Ectodermal cell (in vitro differentiated cells): Measurements from ENCODE around the gene PRKAG1.

ENCODE experiments used
- H3K27ac ChIP-seq: 2 replicates; pipeline ENCODE4 v1.7.0; 2013; ENCODE audit warnings: mild to moderate bottlenecking, low read depth, low read length; ENCODE audit not compliant: insufficient read depth, poor library complexity, severe bottlenecking
- H3K27me3 ChIP-seq: 2 replicates; pipeline ENCODE4 v1.7.0; 2013; ENCODE audit warnings: mild to moderate bottlenecking, low read length; ENCODE audit not compliant: insufficient read depth, control insufficient read depth, poor library complexity, severe bottlenecking
- H3K36me3 ChIP-seq: one replicate; pipeline ENCODE4 v1.7.0; 2013; ENCODE audit warnings: low read length; ENCODE audit not compliant: control insufficient read depth, insufficient read depth
- H3K4me1 ChIP-seq: one replicate; pipeline ENCODE4 v1.7.0; 2013; ENCODE audit warnings: low read length; ENCODE audit not compliant: control insufficient read depth, insufficient read depth
- H3K4me3 ChIP-seq: 2 replicates; pipeline ENCODE4 v1.7.0; 2013; ENCODE audit warnings: low read depth, low read length, control low read depth; ENCODE audit not compliant: insufficient read depth
- H3K9me3 ChIP-seq: 2 replicates; pipeline ENCODE4 v1.7.0; 2013; ENCODE audit warnings: mild to moderate bottlenecking, low read length, moderate library complexity; ENCODE audit not compliant: control insufficient read depth
- WGBS, 2 experiments: methylation state at CpG; one replicate each; pipeline ENCODE4 v1.1.7; 2013; ENCODE audit warnings: missing lambda C conversion rate in 2 of 2; 5-methylcytosine and 5-hydroxymethylcytosine counted together

PRKAG1 gene

DNA sequence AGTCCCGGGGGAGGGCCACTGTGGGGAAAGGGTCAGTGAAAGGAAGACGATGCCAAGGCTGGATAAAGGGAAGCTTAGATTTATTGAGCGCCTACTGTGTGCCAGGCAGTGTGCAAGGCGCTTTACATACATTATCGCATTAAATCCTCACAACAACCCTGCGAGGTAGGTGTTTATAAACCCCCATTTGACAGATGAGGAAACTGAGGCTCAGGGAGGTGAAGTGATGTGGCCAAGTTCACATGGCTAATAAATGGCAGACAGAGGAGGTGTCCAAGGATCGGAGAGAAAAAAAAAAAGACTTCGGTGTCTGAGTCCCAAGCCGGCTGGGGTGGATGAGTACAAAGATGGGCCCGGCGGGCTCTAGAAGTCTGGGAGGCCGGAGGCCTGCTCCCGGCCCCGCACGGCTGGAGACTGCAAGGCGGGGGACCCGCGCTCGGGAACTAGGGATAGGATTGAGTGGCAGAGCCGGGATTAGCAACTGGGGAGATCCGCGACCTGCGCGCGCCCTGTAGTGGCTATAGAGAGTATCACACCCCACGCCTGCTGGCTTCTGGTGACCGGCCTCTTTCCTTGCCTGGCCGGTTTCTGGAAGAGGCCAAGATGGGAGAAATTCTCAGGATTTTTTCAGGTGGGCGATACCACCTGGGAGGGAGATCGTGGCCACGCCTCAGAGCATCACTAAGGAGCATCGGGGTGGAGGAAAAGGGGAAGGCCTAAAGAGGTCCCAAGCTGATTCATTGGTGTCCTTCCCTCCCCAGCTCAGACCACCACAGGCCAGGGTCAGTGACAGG is 23.3 kb downstream of the PRKAG1 start:
- Histone ChIP-seq H3K27ac (no peak overlapping the region), H3K9me3 (no peaks in the 10 kb centered on the region), H3K27me3 (peaks cover 84% of the 10 kb centered on the region), H3K4me1 (peaks cover 32% of the 10 kb centered on the region), H3K4me3 (no peak overlapping the region), H3K36me3 (no peaks in the 10 kb centered on the region)
- whole genome bisulfite sequencing, 2 experiments = 9 to 10% methylated on average over 31 to 32 of the region's 32 CpGs

DNA sequence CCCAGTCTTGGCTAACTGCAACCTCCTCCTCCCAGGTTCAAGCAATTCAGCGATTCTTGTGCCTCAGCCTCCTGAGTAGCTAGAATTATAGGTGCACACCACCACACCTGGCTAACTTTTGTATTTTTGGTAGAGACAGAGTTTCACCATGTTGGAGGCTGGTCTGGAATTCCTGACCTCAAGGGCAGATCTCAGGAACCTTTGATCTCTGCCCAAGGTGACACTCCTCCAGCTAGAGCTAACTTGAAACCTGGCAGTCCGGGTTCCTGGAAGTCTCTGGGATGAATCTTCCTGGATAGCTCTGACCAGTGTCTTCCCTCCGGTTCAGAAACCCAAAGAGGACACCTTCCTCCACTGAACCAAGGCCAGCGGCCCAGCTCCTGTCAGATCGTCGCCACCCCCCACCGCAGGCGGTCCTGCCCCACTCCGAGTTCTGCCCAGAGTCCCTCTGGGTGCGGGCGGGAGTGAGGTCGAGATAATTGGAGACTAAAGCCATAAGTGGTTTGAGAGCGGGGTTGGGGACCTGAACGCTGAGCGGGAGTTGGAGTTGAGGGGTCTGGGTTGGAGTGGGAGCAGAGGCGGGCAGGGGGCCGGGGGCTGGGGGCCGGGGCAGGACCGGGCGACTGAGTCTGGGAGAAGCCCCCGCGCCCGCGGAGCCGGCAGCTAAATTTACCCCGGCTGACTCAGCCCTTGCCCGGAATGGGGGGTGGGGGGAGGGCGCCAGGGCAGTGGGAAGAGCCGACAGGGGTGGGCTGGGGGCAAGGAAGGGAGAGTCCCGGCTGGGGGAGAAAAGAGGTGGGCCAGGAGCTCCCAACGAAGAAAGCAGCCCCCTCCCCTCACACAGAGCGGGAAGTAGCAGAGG is 24.1 kb downstream of the PRKAG1 start:
- H3K4me3 ChIP-seq = no peak overlapping the region
- no peaks in the 10 kb centered on the region for H3K9me3 ChIP-seq
- H3K27ac ChIP-seq = no peak overlapping the region
- WGBS, 2 experiments = 21 to 22% methylated on average over 31 to 32 of the region's 32 CpGs
- H3K36me3 ChIP-seq = no peaks in the 10 kb centered on the region
- peaks cover 76% of the 10 kb centered on the region for H3K27me3 ChIP-seq
- peaks cover 24% of the 10 kb centered on the region for H3K4me1 ChIP-seq

DNA sequence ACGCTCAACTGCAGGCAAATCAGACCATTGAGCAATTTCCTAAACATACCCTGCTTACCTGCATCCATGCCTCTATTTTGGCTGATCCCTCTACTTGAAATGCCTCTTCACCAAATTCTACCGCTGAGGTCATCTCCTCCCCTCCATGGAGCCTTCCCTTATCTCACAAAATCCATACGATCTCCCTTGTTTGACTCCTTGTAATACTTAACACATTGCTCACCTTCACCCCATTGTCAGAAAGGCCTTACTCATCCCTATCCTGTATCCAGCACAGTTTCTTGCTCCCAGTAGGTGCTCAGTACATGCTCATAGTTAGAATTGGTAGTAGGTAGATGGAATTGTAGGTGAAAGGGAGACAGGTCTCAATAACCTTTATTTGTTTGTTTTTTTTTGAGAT is 24.8 kb downstream of the PRKAG1 start:
- H3K36me3 ChIP-seq = no peaks in the 10 kb centered on the region
- WGBS, 2 experiments = 71 to 78% methylated on average over 3 of the region's 3 CpGs
- H3K27ac ChIP-seq = no peak overlapping the region
- H3K27me3 ChIP-seq = peaks cover 75% of the 10 kb centered on the region
- H3K4me1 ChIP-seq = peaks cover 23% of the 10 kb centered on the region
- H3K9me3 ChIP-seq = no peaks in the 10 kb centered on the region
- H3K4me3 ChIP-seq = no peak overlapping the region

DNA sequence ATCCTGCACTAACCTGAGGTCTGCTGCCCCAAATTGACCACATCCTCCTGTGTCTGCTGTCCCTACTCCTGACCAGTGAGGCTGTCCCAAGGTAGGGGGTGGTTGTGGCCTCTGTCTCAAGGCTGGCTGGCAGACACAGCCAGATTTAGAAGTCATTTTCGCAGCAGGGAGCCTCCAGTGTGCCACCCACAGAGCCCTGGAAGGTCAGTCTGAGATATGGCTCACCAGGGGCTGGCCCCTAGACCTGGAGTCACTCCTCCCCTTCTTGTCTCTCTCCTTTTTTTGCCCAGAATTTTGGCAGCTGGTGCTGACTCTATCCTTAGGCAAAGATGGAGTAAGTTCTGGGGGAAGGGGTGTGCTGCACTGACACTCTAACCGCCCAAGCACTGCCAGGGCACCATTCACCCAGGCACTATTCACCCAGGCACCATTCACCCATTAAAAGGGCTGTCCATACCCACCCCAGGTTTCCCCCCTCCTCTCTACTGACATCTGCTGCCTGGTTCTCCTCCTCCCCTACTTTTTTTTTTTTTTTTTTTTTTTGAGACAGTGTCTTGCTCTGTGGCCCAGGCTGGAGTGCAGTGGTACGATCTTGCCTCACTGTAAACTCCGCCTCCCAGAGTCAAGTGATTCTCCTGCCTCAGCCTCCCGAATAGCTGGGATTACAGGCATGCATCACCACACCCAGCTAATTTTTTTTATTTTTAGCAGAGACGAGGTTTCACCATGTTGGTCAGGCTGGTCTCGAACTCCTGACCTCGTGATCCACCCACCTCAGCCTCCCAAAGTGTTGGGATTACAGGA is 27.1 kb downstream of the PRKAG1 start:
- no peaks in the 10 kb centered on the region for H3K9me3 ChIP-seq
- H3K4me1 ChIP-seq = peaks cover 21% of the 10 kb centered on the region
- no peak overlapping the region for H3K27ac ChIP-seq
- H3K27me3 ChIP-seq = peaks cover 57% of the 10 kb centered on the region
- H3K36me3 ChIP-seq = no peaks in the 10 kb centered on the region
- H3K4me3 ChIP-seq = no peak overlapping the region
- WGBS, 2 experiments = 79 to 85% methylated on average over 8 of the region's 8 CpGs

DNA sequence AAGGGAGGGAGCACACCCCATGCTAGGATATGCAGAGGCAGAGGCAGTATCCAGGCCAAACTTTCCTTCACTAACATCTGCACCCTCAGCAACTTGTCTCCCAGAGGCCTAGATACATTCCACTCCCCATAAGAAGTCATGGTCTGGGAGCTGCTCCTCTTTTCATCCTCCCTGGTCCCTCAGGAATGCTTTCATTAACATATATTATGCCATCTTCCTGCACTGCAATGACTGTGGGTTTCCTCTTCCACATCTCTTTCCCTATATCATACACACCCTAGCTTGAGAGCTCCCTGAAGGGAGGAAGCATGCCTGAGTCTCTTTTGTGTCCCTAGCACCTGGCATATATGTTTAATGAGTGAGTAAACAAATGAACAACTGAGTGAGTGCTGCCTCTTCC is 28.0 kb downstream of the PRKAG1 start:
- no peak overlapping the region for H3K4me3 ChIP-seq

DNA sequence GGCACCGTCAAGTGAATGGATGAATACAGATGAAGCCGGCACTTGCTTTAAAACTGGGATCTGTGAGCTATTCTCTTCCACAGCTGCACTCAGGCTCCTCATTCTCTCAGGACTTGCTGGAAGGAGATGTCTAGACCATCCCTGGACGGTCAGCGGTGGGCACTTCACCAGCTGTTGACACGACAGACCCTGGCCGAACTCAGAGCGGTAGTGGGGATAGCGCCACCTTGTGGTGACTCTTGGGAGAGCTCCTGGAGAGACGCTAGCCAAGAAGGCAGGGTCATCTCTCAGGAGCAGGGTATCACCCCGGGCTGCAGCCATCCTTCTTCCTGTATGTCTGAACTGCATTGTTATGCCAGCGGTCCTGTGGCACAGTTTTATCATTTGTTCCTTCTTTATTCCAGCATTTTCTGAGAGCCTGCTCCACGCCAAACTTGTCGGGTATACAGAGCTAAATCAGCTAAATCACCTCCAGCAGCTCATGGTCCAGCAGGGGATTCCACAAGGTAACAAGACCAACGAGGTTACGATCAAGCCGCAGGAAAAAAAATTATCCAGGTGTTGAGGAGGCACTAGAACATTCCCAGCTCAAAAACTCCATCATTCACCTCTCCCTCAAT is 30.4 kb downstream of the PRKAG1 start:
- Histone ChIP-seq H3K4me1 (peaks cover 48% of the 10 kb centered on the region), H3K9me3 (no peaks in the 10 kb centered on the region), H3K27ac (no peak overlapping the region), H3K27me3 (peaks cover 51% of the 10 kb centered on the region), H3K36me3 (no peaks in the 10 kb centered on the region), H3K4me3 (no peak overlapping the region)
- 39 to 42% methylated on average over 16 of the region's 16 CpGs for WGBS, 2 experiments

More for the DNA sequence above, 28.0 kb downstream of the PRKAG1 start:
- H3K9me3 ChIP-seq = no peaks in the 10 kb centered on the region
- no peaks in the 10 kb centered on the region for H3K36me3 ChIP-seq
- peaks cover 30% of the 10 kb centered on the region for H3K4me1 ChIP-seq
- peaks cover 51% of the 10 kb centered on the region for H3K27me3 ChIP-seq
- H3K27ac ChIP-seq = no peak overlapping the region

DNA sequence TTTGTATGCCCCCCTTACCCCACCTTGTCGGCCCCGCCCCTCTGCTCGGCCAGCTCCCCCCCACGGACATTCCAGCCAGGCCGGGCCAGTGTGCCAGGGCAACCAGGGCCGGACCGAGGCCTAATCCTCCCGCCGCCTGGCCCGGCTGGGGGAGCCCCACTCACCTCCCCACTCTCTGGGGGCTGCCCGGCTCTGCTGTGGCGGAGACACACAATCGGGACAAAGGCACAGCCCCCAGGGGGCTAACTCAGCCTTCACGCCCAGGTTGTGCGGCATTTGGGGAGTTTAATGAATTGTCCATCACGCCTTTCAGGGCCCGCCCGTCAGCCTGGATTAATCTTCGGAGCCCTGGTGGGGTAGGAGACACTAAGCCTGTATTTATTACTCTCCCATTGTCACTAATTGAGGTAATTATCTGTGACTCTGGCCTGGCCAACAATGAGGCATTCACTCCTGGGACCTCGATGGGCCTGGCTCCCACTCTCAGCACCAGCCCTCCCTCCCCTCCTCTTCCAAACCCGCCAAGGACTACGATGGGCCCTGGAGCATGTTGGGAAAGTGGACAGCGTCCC is 31.8 kb downstream of the PRKAG1 start:
- Histone ChIP-seq H3K4me1 (peaks cover 60% of the 10 kb centered on the region), H3K27me3 (peaks cover 56% of the 10 kb centered on the region), H3K9me3 (no peaks in the 10 kb centered on the region), H3K36me3 (peaks cover 3% of the 10 kb centered on the region), H3K27ac (peak overlapping the region; percentile 64), H3K4me3 (no peak overlapping the region)
- WGBS, 2 experiments = 12 to 14% methylated on average over 23 of the region's 23 CpGs

DNA sequence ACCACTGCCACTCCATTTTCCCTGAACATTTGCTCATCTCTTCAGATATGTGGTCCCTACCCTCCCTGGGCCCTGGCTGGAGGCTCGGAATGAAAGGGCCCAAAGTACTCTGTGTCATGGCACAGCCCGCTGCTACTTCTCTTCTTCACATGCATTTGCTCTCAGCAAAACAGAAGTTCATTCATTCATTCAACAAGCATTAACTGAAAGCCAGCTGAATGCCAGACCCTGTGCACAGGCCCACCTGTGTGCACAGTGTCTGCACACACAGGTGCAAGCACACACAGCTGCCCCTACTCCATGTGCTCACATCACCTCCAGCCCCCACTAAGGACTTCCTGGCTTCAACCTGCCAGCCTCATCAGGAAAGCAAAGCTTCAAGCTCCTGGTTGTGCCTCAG is 32.7 kb downstream of the PRKAG1 start:
- Histone ChIP-seq H3K4me1 (peaks cover 58% of the 10 kb centered on the region), H3K27ac (no peak overlapping the region), H3K4me3 (no peak overlapping the region), H3K36me3 (peaks cover 6% of the 10 kb centered on the region), H3K9me3 (no peaks in the 10 kb centered on the region), H3K27me3 (peaks cover 61% of the 10 kb centered on the region)
- WGBS, 2 experiments = 78% methylated on average over 2 of the region's 2 CpGs

DNA sequence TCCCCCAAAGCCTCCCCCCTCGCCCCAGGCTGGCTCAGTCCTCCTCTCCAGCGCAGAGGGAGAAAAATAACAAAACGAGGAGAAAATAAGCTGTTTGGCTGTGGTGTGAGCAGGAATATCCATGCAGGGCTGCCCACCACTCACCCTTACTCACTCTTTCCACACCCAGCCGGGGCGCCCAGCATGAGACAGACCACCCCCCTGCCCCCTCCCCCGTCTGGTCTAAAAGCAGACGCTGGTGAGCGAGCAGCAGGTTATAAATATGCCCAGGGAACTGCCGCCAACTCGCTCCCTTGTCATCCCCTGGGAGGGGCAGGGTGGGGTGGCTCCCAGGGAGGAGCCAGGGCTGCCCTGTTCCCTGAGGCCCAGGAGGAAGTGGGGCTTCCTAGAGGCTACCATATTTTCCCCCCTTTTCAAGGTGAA is 33.1 kb downstream of the PRKAG1 start:
- Histone ChIP-seq H3K27me3 (peaks cover 65% of the 10 kb centered on the region), H3K4me1 (peaks cover 58% of the 10 kb centered on the region), H3K36me3 (peaks cover 6% of the 10 kb centered on the region), H3K27ac (no peak overlapping the region), H3K4me3 (no peak overlapping the region), H3K9me3 (no peaks in the 10 kb centered on the region)
- WGBS, 2 experiments = 37 to 44% methylated on average over 8 to 10 of the region's 10 CpGs
